ENCODE results near the gene RNASE1. TPM values are rescaled to one million over a fixed set of nuclear protein-coding genes. Genes with fewer than 3 reads are reported as not detected.

Gene RNASE1
- total and polyA plus RNA-seq, 9 of the 15 experiments (the other 6 are each of a cell fraction or from before 2014, with no cell fraction given) = 6.4 to 33.3 (median 13.9) TPM

- TF ChIP-seq GTF3C2 (IDR thresholded peaks at IDR 0.05; ENCODE audit: borderline replicate concordance, extremely low read depth, insufficient read length) (no peak), HCFC1 (IDR thresholded peaks at IDR 0.05; ENCODE audit: low read depth, low read length) (no peak), SMARCE1 (IDR thresholded peaks at IDR 0.05) (0 out of 2 replicates have a peak, but pooled peaks have one; percentile 32), ATF4 (CRISPR knock-in tag; IDR thresholded peaks at IDR 0.05) (no peak), NFIC (IDR thresholded peaks at IDR 0.05) (no peak), ZBTB5 (IDR thresholded peaks at IDR 0.05) (no peak), SMARCA4 (IDR thresholded peaks at IDR 0.05) (0 out of 2 replicates have a peak, but pooled peaks have one; percentile 30), PKNOX1 (IDR thresholded peaks at IDR 0.05) (peak; percentile 73), HINFP (tag; conservative IDR thresholded peaks at IDR 0.05; ENCODE audit: low read depth) (no peak), ZBTB43 (CRISPR knock-in tag; IDR thresholded peaks at IDR 0.05) (no peak), ZMIZ1 (IDR thresholded peaks at IDR 0.05; ENCODE audit: low read depth in 2 of 2, low read length in 2 of 2) (no peak), NCOR1 (IDR thresholded peaks at IDR 0.05) (no peak), ZNF212 (CRISPR knock-in tag; IDR thresholded peaks at IDR 0.05) (no peak), CTBP1 (IDR thresholded peaks at IDR 0.05; ENCODE audit: borderline replicate concordance) (no peak)
These were observed 45.8 kb upstream of the RNASE1 start (continued) for GRCh38 chr14:20848316-20848954.

Measured in K562 (cell line).